ENCODE data around the gene TMEM178B.
"Not testable (repeated sequence)": the region's sequence is repeated elsewhere in the genome, so short reads cannot be mapped to it uniquely, and the experiment has no call there.

TMEM178B gene

GRCh38 chr7:141053626-141054025, 20.2 kb upstream of the TMEM178B start:
- no peaks in the 10 kb centered on the region for H3K4me1 ChIP-seq (ENCODE audit: control insufficient read depth, insufficient read depth, low read length)
- H3K4me3 ChIP-seq (ENCODE audit: low read depth, low read length) = no peak overlapping the region
- H3K27me3 ChIP-seq (ENCODE audit: control insufficient read depth, insufficient read depth, low read length) = no peaks in the 10 kb centered on the region
- H3K9ac ChIP-seq (ENCODE audit: low read depth, low read length) = no peak overlapping the region
- no peaks in the 10 kb centered on the region for H3K9me3 ChIP-seq (ENCODE audit: control insufficient read depth, insufficient read depth, low read length)
- H3K36me3 ChIP-seq (ENCODE audit: control insufficient read depth, insufficient read depth, low read length) = no peaks in the 10 kb centered on the region

GRCh38 chr7:141055146-141055545, 18.7 kb upstream of the TMEM178B start:
- H3K36me3 ChIP-seq (ENCODE audit: control insufficient read depth, insufficient read depth, low read length) = no peaks in the 10 kb centered on the region
- H3K9ac ChIP-seq (ENCODE audit: low read depth, low read length) = no peak overlapping the region
- H3K27me3 ChIP-seq (ENCODE audit: control insufficient read depth, insufficient read depth, low read length) = no peaks in the 10 kb centered on the region
- no peaks in the 10 kb centered on the region for H3K4me1 ChIP-seq (ENCODE audit: control insufficient read depth, insufficient read depth, low read length)
- no peaks in the 10 kb centered on the region for H3K9me3 ChIP-seq (ENCODE audit: control insufficient read depth, insufficient read depth, low read length)
- H3K4me3 ChIP-seq (ENCODE audit: low read depth, low read length) = no peak overlapping the region

GRCh38 chr7:141057788-141058187, 16.1 kb upstream of the TMEM178B start:
- no peaks in the 10 kb centered on the region for H3K4me1 ChIP-seq (ENCODE audit: control insufficient read depth, insufficient read depth, low read length)
- no peaks in the 10 kb centered on the region for H3K27me3 ChIP-seq (ENCODE audit: control insufficient read depth, insufficient read depth, low read length)
- H3K4me3 ChIP-seq (ENCODE audit: low read depth, low read length) = no peak overlapping the region
- no peaks in the 10 kb centered on the region for H3K36me3 ChIP-seq (ENCODE audit: control insufficient read depth, insufficient read depth, low read length)
- no peaks in the 10 kb centered on the region for H3K9me3 ChIP-seq (ENCODE audit: control insufficient read depth, insufficient read depth, low read length)
- H3K9ac ChIP-seq (ENCODE audit: low read depth, low read length) = no peak overlapping the region

- H3K27me3 ChIP-seq (ENCODE audit: control insufficient read depth, insufficient read depth, low read length) = peaks cover 38% of the 10 kb centered on the region
- not testable (repeated sequence) for H3K9me3 ChIP-seq (ENCODE audit: control insufficient read depth, insufficient read depth, low read length); H3K9ac ChIP-seq (ENCODE audit: low read depth, low read length); H3K4me1 ChIP-seq (ENCODE audit: control insufficient read depth, insufficient read depth, low read length); H3K36me3 ChIP-seq (ENCODE audit: control insufficient read depth, insufficient read depth, low read length); H3K4me3 ChIP-seq (ENCODE audit: low read depth, low read length)
These were observed 6.0 kb upstream of the TMEM178B start for GRCh38 chr7:141067856-141068255.

- Histone ChIP-seq H3K4me3 (ENCODE audit: low read depth, low read length) (peak overlapping the region; percentile 82), H3K9me3 (ENCODE audit: control insufficient read depth, insufficient read depth, low read length) (no peaks in the 10 kb centered on the region), H3K27me3 (ENCODE audit: control insufficient read depth, insufficient read depth, low read length) (peaks cover 53% of the 10 kb centered on the region), H3K4me1 (ENCODE audit: control insufficient read depth, insufficient read depth, low read length) (peaks cover 3% of the 10 kb centered on the region), H3K9ac (ENCODE audit: low read depth, low read length) (peak overlapping the region; percentile 60), H3K36me3 (ENCODE audit: control insufficient read depth, insufficient read depth, low read length) (no peaks in the 10 kb centered on the region)
These were observed 2.5 kb upstream of the TMEM178B start for GRCh38 chr7:141071260-141071854.

GRCh38 chr7:141071855-141072547, 1.9 kb upstream of the TMEM178B start:
- H3K4me3 ChIP-seq (ENCODE audit: low read depth, low read length) = peak overlapping the region; percentile 82
- peaks cover 55% of the 10 kb centered on the region for H3K27me3 ChIP-seq (ENCODE audit: control insufficient read depth, insufficient read depth, low read length)
- peaks cover 3% of the 10 kb centered on the region for H3K4me1 ChIP-seq (ENCODE audit: control insufficient read depth, insufficient read depth, low read length)
- H3K36me3 ChIP-seq (ENCODE audit: control insufficient read depth, insufficient read depth, low read length) = no peaks in the 10 kb centered on the region
- H3K9ac ChIP-seq (ENCODE audit: low read depth, low read length) = peak overlapping the region; percentile 60
- H3K9me3 ChIP-seq (ENCODE audit: control insufficient read depth, insufficient read depth, low read length) = no peaks in the 10 kb centered on the region

- H3K36me3 ChIP-seq (ENCODE audit: control insufficient read depth, insufficient read depth, low read length) = no peaks in the 10 kb centered on the region
- peaks cover 55% of the 10 kb centered on the region for H3K27me3 ChIP-seq (ENCODE audit: control insufficient read depth, insufficient read depth, low read length)
- H3K4me3 ChIP-seq (ENCODE audit: low read depth, low read length) = peak overlapping the region; percentile 82
- peaks cover 3% of the 10 kb centered on the region for H3K4me1 ChIP-seq (ENCODE audit: control insufficient read depth, insufficient read depth, low read length)
- H3K9me3 ChIP-seq (ENCODE audit: control insufficient read depth, insufficient read depth, low read length) = no peaks in the 10 kb centered on the region
- H3K9ac ChIP-seq (ENCODE audit: low read depth, low read length) = no peak overlapping the region
These were observed 1.2 kb upstream of the TMEM178B start for GRCh38 chr7:141072548-141073172.

- peak overlapping the region; percentile 82 for H3K4me3 ChIP-seq (ENCODE audit: low read depth, low read length)
- no peaks in the 10 kb centered on the region for H3K9me3 ChIP-seq (ENCODE audit: control insufficient read depth, insufficient read depth, low read length)
- H3K4me1 ChIP-seq (ENCODE audit: control insufficient read depth, insufficient read depth, low read length) = peaks cover 3% of the 10 kb centered on the region
- peaks cover 55% of the 10 kb centered on the region for H3K27me3 ChIP-seq (ENCODE audit: control insufficient read depth, insufficient read depth, low read length)
- no peak overlapping the region for H3K9ac ChIP-seq (ENCODE audit: low read depth, low read length)
- H3K36me3 ChIP-seq (ENCODE audit: control insufficient read depth, insufficient read depth, low read length) = no peaks in the 10 kb centered on the region
These were observed 657 bp upstream of the TMEM178B start for GRCh38 chr7:141073173-141073640.

- Histone ChIP-seq H3K4me3 (ENCODE audit: low read depth, low read length) (peak overlapping the region; percentile 82), H3K9me3 (ENCODE audit: control insufficient read depth, insufficient read depth, low read length) (no peaks in the 10 kb centered on the region), H3K36me3 (ENCODE audit: control insufficient read depth, insufficient read depth, low read length) (no peaks in the 10 kb centered on the region), H3K4me1 (ENCODE audit: control insufficient read depth, insufficient read depth, low read length) (peaks cover 3% of the 10 kb centered on the region), H3K9ac (ENCODE audit: low read depth, low read length) (peak overlapping the region; percentile 61), H3K27me3 (ENCODE audit: control insufficient read depth, insufficient read depth, low read length) (peaks cover 51% of the 10 kb centered on the region)
These were observed 513 bp downstream of the TMEM178B start for GRCh38 chr7:141074162-141074991.

- H3K9ac ChIP-seq (ENCODE audit: low read depth, low read length) = peak overlapping the region; percentile 61
These were observed 1.1 kb downstream of the TMEM178B start for GRCh38 chr7:141074997-141075396.

GRCh38 chr7:141076377-141076776, 2.5 kb downstream of the TMEM178B start:
- H3K4me3 ChIP-seq (ENCODE audit: low read depth, low read length) = no peak overlapping the region
- H3K36me3 ChIP-seq (ENCODE audit: control insufficient read depth, insufficient read depth, low read length) = no peaks in the 10 kb centered on the region
- peaks cover 31% of the 10 kb centered on the region for H3K27me3 ChIP-seq (ENCODE audit: control insufficient read depth, insufficient read depth, low read length)

More at GRCh38 chr7:141074997-141075396, 1.1 kb downstream of the TMEM178B start:
- no peaks in the 10 kb centered on the region for H3K9me3 ChIP-seq (ENCODE audit: control insufficient read depth, insufficient read depth, low read length)
- peaks cover 45% of the 10 kb centered on the region for H3K27me3 ChIP-seq (ENCODE audit: control insufficient read depth, insufficient read depth, low read length)
- H3K4me1 ChIP-seq (ENCODE audit: control insufficient read depth, insufficient read depth, low read length) = peaks cover 3% of the 10 kb centered on the region
- H3K36me3 ChIP-seq (ENCODE audit: control insufficient read depth, insufficient read depth, low read length) = no peaks in the 10 kb centered on the region
- peak overlapping the region; percentile 82 for H3K4me3 ChIP-seq (ENCODE audit: low read depth, low read length)

More at GRCh38 chr7:141076377-141076776, 2.5 kb downstream of the TMEM178B start:
- no peaks in the 10 kb centered on the region for H3K9me3 ChIP-seq (ENCODE audit: control insufficient read depth, insufficient read depth, low read length)
- no peak overlapping the region for H3K9ac ChIP-seq (ENCODE audit: low read depth, low read length)
- H3K4me1 ChIP-seq (ENCODE audit: control insufficient read depth, insufficient read depth, low read length) = peaks cover 3% of the 10 kb centered on the region
